Heart right ventricle (tissue), 16 donors: ENCODE results near the gene TNFAIP8L2. TPM values are rescaled to one million over a fixed set of nuclear protein-coding genes. Genes with fewer than 3 reads are reported as not detected.
A peak's percentile ranks its signal among the peaks of the same experiment; 100 is the strongest.

Source experiments
- ATAC-seq, 8 donors: fragments of 200-7000 bp; cut with Tn5 transposase; one replicate each; pipeline ENCODE4 v1.9.1; 2020; ENCODE audit warnings: mild to moderate bottlenecking in 8 of 8, moderate library complexity in 8 of 8, moderate number of reproducible peaks in 1 of 8
- DNase-seq, 2 donors: peaks; one replicate each; pipeline ENCODE4 v3.0.0-alpha.2; 2020
- H3K27ac ChIP-seq, 10 donors: fragments of 200-600 bp; sonication (generic) in 2 of 10; one replicate each; pipeline versions ENCODE4 v1.5.0 to v1.8.0; 2020 to 2022; ENCODE audit warnings: mild to moderate bottlenecking in 3 of 10
- H3K27me3 ChIP-seq, 7 donors: fragments of 200-600 bp; one replicate each; pipeline ENCODE4 v1.8.0; 2021 to 2022; ENCODE audit warnings: mild to moderate bottlenecking in 2 of 7
- H3K36me3 ChIP-seq, 9 donors: fragments of 200-600 bp; sonication (generic) in 1 of 9; one replicate each; pipeline versions ENCODE4 v1.5.0 to v1.8.0; 2020 to 2022; ENCODE audit warnings: mild to moderate bottlenecking in 2 of 9
- H3K4me1 ChIP-seq, 9 donors: fragments of 200-600 bp; sonication (generic) in 1 of 9; one replicate each; pipeline versions ENCODE4 v1.5.0 to v1.8.0; 2020 to 2022; ENCODE audit warnings: mild to moderate bottlenecking in 4 of 9
- H3K4me3 ChIP-seq, 10 donors: fragments of 200-600 bp; sonication (generic) in 2 of 10; one replicate each; pipeline versions ENCODE4 v1.5.0 to v1.8.0; 2020 to 2022; ENCODE audit warnings: mild to moderate bottlenecking in 7 of 10, moderate library complexity in 2 of 10
- H3K9me3 ChIP-seq, 11 donors: fragments of 200-600 bp in 10 of 11; sonication (generic) in 2 of 11; one replicate each; pipeline versions ENCODE4 v1.5.0 to v1.8.0; 2013 to 2022; ENCODE audit warnings: mild to moderate bottlenecking in 2 of 11, control low read depth in 1 of 11, moderate library complexity in 1 of 11
- whole genome bisulfite sequencing, 2 donors: extraction: QIAGEN DNeasy Blood & Tissue Kit; methylation state at CpG; one replicate each; pipeline ENCODE4 v1.1.7; 2013; ENCODE audit warnings: inconsistent platforms in 1 of 2; 5-methylcytosine and 5-hydroxymethylcytosine counted together
- intact Hi-C, 10 donors: fragments of 100-400 bp; cut with DNase I; formaldehyde crosslinking; loops; one replicate each; pipeline versions ENCODE4 v1.11.1 to v1.14.2; 2022
- polyA plus RNA-seq, 2 donors: library from polyadenylated mRNA; stranded (reverse); fragments of 200-250 nt; gene quantifications; one replicate each; pipeline ENCODE4 v1.2.3, GENCODE V29; 2013
- total RNA-seq, 10 donors: library from RNA; stranded (reverse); fragmentation: NEBNext Ultra II Directional in 3 of 10; extraction: Animal tissue kit (Norgen Biotek cat#: 25700) in 3 of 10; gene quantifications; one replicate each; pipeline versions ENCODE4 v1.2.1 to v1.2.4, GENCODE V29; 2021 to 2023
- TF ChIP-seq, protein P1 (sequence below), 9 donors: fragments of 200-600 bp; sonication (generic) in 2 of 9; IDR thresholded peaks; one replicate each; pipeline versions ENCODE4 v1.5.0 to v1.8.0; 2021 to 2022; ENCODE audit warnings: antibody characterized with exemption in 9 of 9, mild to moderate bottlenecking in 5 of 9, moderate library complexity in 1 of 9
- donor health status: Arrhythmogenic right ventricular cardiomyopathy.
- donor health status: ischemic (EF 13 %, LVEDD 7.1; RV severe dilation, severe dysfunction).
- donor health status: healthy with polysubstance abuse.
- donor health status: DM: no; HTN: yes; CAD: no.
- donor health status: DM: no; HTN: no; CAD: no.
- donor health status: ischemic (EF 25% LVEDD 6.9; RV normal size, moderate dysfunction).
- donor health status: ischemic (EF 25% LVEDD 5.7; RV mildly dilated, moderate dysfunction).
- donor health status: healthy.
- donor health status: DM: yes; HTN: yes; CAD: no.
- donor health status: Ischemic cardiomyopathy.
- donor health status: ischemic (EF 35%, LVEDD 5.7; RV mildly dilated, moderate dysfunction).
- donor health status: nonischemic (EF 11% LVEDD 7.7; RV severe dilation, severe dysfunction).
- donor health status: DM: yes; HTN: yes; CAD: no.
- donor health status: PGD.
- donor health status: ischemic (EF 29% LVEDD 5.4; RV normal size, mild dysfunction).
- donor health status: nonischemic (EF 23%, LVEDD 6.1; RV moderate dilation, normal function).

Gene TNFAIP8L2
- total and polyA plus RNA-seq, 12 donors = 0.35 to 5.8 (median 1.1) TPM; not detected in 1

DNA sequence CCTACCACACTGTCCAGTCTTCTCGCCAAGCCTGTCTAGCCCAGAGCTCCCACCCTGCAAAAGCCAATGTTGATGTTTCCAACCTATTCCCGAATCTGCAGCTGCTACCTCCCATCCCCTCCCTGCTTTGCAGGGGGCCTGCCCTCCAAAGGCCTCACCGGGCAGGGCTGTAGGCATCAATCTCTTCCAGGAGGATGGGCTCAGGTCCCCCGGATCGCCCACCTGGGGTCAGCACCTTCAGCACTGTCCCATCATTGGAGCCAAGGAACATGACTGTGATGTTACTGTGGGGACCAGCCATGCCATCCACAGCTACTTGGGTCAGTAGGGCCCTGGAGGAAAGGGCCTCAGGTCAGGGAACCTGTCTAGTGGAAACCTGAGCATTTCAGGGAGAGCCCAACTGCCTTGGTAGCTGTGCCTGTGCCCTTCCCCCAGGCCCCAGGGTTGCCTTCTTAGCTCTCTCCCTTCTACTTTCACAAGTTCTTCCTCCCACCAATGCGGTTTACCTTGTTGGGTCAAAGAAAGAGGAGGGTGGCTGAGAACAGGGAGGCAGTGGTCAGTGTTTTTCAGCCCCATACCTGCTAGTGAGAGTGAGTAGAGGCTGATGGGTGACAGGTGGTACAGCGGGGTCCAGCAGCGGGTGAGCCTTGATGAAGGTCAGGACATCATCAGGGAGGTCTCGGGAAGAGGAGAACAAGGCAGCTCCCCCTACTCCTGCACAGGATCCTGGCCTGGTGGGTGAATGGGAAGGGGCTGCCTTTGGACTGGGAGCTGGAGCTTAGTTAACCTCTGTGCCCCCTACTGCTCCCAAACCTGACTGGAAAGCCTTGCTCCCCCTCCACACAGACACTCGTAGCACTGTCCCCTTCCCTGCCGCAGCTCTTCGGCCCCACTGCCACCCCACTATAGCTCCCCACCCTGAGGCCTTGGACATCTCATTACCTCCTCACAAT lies 20.7 kb upstream of the TNFAIP8L2 start:
- H3K36me3 ChIP-seq = peaks cover 0 to 86% (median 31%) of the 10 kb centered on the region in 9 donors
- H3K4me3 ChIP-seq = no peak overlapping the region
- ATAC-seq (no peak), DNase-seq (no peak)
- no peaks in the 10 kb centered on the region for H3K27me3 ChIP-seq
- intact Hi-C loops = no loop called here
- WGBS, 2 donors = 88 to 91% methylated on average over 12 of the region's 12 CpGs
- peaks cover 0 to 40% (median 5%) of the 10 kb centered on the region in 9 donors for H3K4me1 ChIP-seq
- H3K9me3 ChIP-seq = no peaks in the 10 kb centered on the region
- TF ChIP-seq, protein P1, sequence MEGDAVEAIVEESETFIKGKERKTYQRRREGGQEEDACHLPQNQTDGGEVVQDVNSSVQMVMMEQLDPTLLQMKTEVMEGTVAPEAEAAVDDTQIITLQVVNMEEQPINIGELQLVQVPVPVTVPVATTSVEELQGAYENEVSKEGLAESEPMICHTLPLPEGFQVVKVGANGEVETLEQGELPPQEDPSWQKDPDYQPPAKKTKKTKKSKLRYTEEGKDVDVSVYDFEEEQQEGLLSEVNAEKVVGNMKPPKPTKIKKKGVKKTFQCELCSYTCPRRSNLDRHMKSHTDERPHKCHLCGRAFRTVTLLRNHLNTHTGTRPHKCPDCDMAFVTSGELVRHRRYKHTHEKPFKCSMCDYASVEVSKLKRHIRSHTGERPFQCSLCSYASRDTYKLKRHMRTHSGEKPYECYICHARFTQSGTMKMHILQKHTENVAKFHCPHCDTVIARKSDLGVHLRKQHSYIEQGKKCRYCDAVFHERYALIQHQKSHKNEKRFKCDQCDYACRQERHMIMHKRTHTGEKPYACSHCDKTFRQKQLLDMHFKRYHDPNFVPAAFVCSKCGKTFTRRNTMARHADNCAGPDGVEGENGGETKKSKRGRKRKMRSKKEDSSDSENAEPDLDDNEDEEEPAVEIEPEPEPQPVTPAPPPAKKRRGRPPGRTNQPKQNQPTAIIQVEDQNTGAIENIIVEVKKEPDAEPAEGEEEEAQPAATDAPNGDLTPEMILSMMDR (IDR thresholded peaks at IDR 0.05) = no peak
- H3K27ac ChIP-seq = no peak overlapping the region

- no peak overlapping the region for H3K4me3 ChIP-seq
- ATAC-seq (no peak), DNase-seq (no peak)
- peaks cover 0 to 91% (median 37%) of the 10 kb centered on the region in 9 donors for H3K36me3 ChIP-seq
- peaks cover 2 to 48% (median 10%) of the 10 kb centered on the region in 9 donors for H3K4me1 ChIP-seq
- TF ChIP-seq, protein P1 (IDR thresholded peaks at IDR 0.05) = no peak
- no peaks in the 10 kb centered on the region for H3K9me3 ChIP-seq
- 93 to 94% methylated on average over 7 of the region's 7 CpGs for WGBS, 2 donors
- intact Hi-C loops = no loop called here
- H3K27ac ChIP-seq = no peak overlapping the region
- H3K27me3 ChIP-seq = no peaks in the 10 kb centered on the region
These were observed 18.7 kb upstream of the TNFAIP8L2 start for GRCh38 chr1:151137789-151138188.

GRCh38 chr1:151142411-151143056 lies 13.9 kb upstream of the TNFAIP8L2 start:
- Histone ChIP-seq H3K4me1 (peaks cover 21 to 64% (median 46%) of the 10 kb centered on the region in 9 donors), H3K4me3 (peak overlapping the region in 1 of 10 donors; percentile 1), H3K27ac (peak overlapping the region; percentile 82 to 96 (median 89)), H3K36me3 (peaks cover 0 to 53% (median 16%) of the 10 kb centered on the region in 9 donors), H3K9me3 (no peaks in the 10 kb centered on the region), H3K27me3 (peaks cover 0 to 15% (median 0%) of the 10 kb centered on the region in 7 donors)
- DNase-seq = peak in 1 of 2 donors; percentile 67
- intact Hi-C loops = no loop called here
- 57 to 63% methylated on average over 5 of the region's 5 CpGs for WGBS, 2 donors
- TF ChIP-seq, protein P1 (IDR thresholded peaks at IDR 0.05) = no peak
- ATAC-seq = peak in 7 of 8 donors; percentile 17 to 74 (median 29)

GRCh38 chr1:151143057-151143435 lies 13.4 kb upstream of the TNFAIP8L2 start:
- TF ChIP-seq, protein P1 (IDR thresholded peaks at IDR 0.05) = peak in 1 of 9 donors; percentile 19
- Histone ChIP-seq H3K4me1 (peaks cover 21 to 66% (median 47%) of the 10 kb centered on the region in 9 donors), H3K9me3 (no peaks in the 10 kb centered on the region), H3K27me3 (peaks cover 0 to 15% (median 0%) of the 10 kb centered on the region in 7 donors), H3K36me3 (peaks cover 0 to 47% (median 16%) of the 10 kb centered on the region in 9 donors), H3K27ac (peak overlapping the region; percentile 82 to 96 (median 89)), H3K4me3 (peak overlapping the region in 4 of 10 donors; percentile 1 to 100 (median 48))
- ATAC-seq (peak in 6 of 8 donors; percentile 1 to 10 (median 5)), DNase-seq (no peak)
- WGBS, 2 donors = 38 to 39% methylated on average over 7 of the region's 7 CpGs
- intact Hi-C loops = no loop called here
